Nucleus accumbens (tissue), 56 donors: ENCODE results near the gene TIRAP.

ENCODE experiments used
- DNase-seq, 56 donors: peaks; one replicate each; lab custom pipeline; 2025; lab: John Stamatoyannopoulos, UW

The TIRAP gene

DNA sequence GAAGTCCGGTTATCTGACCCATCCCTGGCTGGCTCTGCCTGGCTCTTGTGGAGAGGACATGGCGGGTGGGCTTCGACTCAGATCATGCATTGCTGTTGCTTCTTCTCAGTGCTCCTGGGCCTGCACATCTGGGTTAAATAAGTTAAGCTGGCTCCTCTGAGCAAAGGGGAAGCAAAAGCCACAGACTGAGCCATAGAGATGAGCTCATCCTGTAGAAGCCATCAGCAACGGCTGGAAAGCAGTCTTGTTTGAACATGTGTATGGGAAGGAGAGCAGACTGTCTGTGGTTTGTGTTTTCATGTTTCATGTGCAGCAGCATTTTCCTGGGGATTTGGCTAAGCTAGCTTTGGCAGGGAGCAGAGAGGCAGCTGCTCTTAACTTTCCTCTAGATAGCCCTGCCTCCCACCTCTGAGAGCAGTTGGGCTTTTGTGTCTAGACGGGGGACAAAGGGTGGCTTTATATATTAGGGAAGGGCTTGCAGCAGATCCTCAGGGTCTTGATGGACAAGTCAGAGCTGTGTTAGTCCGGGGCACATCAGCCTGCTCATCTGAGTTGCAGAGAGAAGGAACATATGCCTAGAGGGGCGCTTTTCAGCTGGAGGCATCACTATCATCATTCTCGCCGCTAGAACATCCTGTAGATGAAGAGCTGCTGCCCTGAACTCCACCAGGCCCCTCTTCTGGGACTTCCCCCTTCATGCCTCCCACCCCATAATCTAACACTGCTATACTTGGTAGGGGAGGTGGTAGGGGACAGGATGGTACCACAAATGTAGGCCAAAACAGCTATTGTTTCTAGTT, 35.9 kb downstream of the TIRAP start:
- peak in 3 of 56 donors; percentile 17 to 29 (median 28) for DNase-seq

DNA sequence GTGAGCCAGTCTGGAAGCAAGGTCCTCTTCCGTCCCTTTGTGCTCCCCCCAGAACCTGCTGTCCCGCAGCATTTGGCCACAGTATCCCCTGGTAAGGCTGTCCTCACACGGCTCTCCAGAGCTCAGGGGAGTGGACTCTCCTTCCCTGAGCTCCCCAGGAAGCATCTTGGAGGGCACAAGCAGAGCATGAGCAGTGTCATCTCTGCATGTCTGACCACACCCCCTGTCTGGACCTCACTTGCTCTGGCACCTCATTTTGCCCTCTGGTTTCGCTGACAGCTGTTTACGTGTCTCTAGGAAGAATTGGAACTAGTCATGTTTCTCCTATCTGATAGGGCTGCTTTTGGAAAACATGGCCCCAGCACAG, 36.5 kb downstream of the TIRAP start:
- DNase-seq = no peak

DNA sequence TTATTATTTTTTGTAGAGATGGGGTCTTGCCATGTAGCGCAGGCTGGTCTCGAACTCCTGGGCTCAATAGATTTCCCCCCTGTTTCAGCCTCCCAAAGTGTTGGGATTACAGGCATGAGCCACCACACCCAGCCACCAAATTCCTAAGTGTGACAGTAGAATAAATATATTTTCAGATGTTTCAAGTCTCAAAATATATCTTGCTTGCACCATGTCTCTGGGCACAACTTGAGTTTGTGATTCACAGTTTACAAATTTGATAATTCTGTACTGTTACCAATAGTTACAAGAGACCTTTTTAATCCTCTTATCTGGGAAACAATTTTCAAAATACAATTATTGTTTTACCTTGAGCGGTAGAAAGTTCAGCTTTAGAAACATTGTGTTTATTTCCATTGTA, 40.1 kb downstream of the TIRAP start:
- DNase-seq = no peak

DNA sequence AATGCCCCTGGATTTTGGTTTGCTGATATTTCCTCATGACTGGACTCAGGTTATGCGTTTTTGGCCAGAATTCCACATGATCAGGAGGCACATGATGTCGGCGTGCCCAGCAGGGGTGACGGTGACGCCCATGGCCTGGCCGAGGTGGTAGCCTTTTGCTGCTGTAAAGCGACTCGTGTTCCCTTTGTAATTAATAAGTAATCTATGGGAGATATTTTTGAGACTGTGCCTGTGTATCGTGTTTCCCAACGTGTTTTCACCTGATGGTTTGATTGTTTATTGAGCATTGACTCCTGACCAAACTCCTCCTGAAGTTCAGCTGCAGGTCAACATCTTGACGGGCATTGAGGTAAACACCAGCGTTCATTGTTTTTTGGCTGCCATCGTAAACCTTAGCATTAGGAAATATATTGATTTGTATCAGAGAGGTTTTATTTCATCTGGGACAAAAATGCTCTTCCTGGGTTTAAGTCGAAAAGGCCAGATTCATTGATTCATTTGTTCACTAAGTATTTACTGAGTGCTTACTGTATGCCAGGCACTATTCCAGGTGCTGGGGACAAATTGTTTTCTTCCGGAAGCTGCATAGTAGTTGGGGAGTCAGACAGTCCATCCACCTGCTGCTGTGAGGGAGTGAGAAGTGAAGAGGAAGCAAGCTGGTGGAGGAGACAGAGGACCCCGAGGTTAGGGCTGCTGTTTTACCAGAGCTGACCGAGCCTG, 44.5 kb downstream of the TIRAP start:
- DNase-seq = no peak

DNA sequence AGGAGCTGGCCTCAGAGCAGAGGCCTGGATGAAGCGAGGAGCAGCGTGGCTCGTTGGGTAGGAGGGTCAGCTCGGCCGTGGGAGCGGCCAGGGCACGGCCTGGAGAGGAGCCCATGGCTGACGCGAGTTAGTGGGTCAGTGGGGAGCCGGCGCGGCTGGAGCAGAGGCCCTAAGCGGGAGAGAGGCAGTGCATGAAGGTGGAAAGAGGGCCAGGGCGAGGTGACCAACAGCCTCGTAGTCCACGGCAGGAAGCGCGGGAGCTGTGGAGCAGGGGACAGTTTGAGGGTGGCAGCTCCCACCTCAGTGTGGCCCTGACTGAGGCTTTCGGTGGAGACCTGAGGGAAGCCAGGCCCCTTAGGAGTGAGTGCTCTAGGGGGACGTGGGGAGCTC, 45.1 kb downstream of the TIRAP start:
- no peak for DNase-seq

DNA sequence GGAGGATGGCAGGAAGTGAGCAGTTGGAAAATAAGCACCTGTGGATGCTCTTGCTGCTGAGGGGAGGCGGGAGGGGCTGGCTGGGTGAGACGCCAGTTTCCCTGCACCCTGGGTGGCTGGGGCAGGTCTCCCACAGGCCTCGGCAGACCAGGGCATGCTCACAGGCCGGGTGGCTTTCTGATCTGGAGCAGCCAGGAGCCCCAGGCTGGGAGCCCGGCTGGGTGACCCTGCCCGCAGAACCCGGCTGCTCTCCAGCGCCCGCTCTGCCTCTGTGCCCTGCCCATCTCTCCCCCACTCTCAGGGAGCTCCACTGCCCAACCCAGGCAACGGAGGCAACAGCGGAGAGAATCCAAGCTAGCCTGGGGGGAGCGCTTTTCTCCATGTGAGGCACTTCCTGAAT, 45.6 kb downstream of the TIRAP start:
- DNase-seq = no peak

DNA sequence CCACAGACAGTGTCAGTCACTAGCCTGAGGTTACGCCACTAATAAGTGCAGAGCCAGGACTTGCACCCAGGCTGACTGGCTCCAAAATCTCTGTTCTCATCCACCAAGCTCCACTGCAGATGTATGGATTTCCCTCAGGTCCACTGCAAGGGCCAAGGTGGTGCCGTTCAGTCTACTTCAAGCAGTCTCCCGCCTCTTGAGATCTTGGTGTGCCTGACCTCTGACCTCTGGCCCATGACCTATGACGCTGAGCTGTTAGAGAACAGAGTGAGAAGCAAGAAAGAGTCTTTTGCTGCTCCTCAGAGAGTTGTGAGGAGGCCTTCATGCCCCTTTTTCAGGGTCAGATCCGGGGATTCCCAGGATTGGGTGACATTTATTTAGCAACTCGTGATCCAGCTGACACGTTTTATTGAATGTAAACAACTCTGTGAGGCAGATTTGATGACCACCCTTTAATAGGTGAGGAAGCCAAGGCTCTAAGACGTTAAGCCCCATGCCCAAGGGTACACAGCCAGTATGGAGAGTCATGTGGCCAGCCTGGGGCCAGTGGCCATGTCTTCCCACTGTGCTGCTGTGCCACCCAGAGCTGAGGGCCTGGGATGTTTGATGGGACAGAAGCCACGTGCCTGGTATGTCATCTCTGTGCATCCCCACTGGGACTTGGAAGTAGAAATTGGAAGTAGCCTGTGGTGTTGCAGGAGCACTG, 46.2 kb downstream of the TIRAP start:
- no peak for DNase-seq

DNA sequence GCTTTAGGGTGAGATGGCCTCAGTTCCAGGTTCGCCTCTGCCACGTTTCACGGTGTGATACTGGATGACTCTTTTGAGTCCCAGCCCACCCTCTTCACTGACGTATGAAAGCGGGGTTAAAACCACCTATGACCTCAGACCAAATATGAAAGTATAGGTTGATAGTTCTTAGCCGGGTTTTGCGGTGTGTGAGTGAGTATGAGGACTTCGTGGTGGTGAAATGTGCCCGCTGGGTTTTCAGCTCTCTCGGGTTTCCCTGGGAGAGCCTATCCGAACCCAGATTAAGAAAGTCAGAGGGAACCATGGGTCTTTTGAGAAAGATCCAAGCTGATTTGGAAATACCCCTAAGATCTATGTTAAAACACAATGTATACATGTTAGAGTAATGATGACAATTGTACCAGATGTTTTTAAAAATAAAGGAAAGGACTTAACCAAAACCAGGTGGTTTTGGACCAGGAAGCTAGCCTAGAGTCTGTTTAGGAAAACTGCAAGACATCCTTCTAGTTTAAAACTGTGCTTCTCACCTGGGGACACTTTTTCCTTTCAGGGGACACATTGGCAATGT, 46.8 kb downstream of the TIRAP start:
- no peak for DNase-seq

DNA sequence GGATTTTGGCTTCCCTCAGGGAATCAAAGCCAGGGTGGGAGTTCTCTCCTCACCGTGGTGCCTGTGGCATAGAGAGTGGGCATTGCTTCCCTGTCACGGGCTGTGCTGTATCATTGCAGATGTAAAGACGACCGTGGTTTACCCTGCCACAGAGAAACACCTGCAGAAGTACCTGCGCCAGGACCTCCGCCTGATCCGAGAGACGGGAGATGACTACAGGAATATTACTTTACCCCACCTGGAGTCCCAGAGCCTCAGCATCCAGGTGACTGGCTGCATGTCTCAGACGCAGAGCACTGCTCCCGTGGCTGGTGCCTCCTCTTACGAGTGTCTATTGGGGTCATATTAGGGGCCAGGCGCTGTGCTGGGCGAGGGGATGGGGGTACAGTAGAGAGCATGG, 48.4 kb downstream of the TIRAP start:
- DNase-seq = no peak

DNA sequence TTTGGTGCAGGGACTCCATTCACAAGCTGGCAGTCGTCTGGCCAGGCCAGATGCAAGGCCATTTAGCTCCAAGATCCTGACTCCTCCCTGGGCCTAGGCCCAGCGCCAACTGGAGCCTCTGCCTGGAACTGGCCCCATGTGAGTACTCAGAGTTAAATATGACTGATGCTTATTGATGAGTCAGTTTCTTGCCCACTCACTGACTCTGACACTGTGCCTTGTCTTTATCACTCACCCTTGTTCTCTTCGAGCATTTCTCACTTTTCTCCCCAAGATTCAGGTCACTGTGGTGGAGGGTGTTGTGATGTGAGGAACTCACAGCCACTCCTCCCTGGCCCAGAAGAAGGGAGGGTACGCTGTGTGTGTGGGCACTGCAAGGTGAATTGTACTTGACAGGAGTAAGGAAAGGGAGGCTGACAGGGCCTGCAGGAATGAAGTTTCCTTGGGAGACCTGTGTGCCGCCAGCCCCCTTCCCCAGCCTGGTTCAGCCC, 49.4 kb downstream of the TIRAP start:
- peak in 15 of 56 donors; percentile 10 to 83 (median 22) for DNase-seq

DNA sequence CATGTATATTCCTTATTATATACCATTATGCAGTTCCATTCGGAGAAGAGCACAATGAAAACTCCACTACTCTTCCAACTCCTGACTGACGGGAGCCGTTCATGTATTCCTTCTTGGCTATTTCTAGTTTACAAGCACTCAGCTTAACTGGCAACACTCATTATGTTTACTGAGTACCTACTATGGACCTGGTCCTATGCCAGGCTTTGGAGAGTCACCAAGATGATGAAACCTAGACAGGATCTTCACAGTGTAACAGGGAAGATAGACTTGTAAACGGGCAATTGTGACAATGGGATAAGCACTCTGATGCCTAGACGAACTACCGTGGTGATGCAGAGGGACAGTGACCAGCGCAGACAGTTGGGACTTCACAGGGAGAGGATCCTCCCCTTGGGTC, 50.2 kb downstream of the TIRAP start:
- no peak for DNase-seq

DNA sequence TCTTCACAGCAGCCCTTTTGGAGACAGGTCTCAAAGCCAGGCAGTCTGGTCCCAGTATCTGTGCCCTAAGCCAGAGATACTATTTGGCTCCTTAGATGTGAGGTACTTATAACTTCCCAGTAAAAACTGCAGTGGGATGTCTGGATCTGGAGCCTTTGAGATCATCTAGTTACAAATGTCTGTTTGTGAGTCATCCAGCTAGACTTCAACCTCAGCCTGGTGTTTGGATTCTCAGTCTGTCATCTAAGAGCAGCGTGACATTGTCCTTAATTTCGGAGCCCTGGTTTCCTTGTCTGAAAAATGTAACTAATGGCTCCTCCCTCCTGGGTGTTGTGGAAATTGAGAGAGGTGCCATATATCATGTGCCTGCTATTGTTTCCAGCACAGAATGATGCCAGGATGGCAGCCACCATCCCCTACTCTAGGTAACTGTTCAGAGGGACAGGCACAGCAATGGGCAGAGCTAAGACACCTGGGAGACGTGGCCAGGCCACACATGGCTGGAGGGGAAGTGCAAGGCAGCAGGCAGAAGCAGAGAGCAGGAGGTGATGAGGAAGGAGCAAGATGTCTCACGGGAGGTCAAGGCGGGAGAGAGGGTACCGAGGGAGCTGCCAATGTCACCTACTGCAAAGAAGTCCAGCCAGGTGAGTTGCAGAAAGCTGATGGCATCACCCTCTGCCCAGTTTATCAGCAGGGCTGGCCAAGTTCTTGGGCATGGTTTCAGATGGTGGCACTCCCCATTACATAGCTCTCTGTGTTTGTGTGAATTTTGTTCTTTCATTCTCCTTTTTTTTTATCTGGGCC, 52.0 kb downstream of the TIRAP start:
- no peak for DNase-seq

DNA sequence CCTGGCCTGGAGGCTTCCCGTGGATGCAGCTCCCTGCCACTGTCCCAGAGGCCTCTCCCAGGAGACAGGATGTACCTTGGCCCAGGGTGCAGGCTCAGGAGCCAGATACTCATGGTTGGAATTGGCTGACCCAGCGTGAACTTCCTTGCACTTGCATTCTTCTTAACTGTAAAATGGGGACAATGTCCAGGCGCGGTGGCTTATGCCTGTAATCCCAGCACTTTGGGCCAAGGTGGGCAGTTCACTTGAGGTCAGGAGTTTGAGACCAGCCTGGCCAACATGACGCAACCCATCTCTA, 52.5 kb downstream of the TIRAP start:
- no peak for DNase-seq

DNA sequence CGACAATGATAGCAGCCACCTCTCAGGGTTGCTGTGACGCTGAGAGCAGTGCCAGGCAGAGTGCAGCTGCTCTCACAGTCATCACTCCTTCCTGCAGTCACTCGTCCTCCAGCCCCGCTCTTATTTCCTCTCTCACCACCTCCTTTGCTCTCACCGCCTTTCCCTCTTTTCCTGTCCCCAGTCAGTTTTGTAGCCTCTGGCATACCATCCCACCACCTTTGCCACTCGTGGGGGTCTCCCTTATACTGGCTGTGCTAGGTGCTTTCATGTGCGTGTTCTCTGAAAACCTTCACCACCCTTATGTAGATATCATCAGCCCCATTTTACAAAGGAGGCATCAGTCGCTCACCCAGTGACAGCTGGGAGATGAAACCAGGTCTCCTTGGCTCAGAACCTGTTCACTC, 53.2 kb downstream of the TIRAP start:
- no peak for DNase-seq

DNA sequence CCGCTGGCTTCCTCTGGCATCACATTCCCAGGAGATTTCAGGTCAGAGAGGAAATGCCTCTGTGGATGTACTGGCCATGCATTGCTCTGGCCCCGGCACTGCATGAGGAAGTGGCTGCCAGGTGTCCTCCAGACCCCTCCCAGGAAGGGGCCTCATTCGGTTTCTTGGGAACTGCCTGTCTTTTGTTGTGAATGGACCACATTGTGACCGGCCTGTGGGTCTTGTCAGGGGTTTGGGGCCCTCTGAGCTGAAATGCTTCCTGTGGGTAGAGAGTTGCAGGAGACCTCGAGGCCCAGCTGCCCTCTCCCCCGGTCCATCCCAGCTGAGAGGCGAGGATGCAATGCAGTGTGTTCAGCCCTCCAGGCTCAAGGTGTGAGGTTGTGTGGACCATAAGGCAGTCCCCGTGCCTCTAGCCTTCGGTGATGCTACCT, 53.8 kb downstream of the TIRAP start:
- no peak for DNase-seq

DNA sequence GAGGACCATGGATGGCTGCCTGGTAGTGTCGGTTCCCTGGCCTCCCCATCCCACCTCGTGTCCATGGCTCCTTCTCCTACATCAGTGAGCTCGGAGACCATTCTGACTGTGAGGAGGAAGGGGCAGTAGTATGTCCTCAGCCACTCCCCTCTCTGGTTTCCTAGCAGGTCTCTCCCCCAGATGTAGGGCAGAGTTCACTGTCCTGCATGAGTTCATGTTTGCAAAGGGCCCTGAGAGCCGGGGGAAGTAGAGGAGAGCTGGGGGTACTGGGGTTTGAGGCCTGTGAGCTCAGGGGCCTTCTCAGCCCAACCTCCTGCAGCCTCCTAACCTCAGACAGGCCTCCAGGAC, 54.2 kb downstream of the TIRAP start:
- no peak for DNase-seq

DNA sequence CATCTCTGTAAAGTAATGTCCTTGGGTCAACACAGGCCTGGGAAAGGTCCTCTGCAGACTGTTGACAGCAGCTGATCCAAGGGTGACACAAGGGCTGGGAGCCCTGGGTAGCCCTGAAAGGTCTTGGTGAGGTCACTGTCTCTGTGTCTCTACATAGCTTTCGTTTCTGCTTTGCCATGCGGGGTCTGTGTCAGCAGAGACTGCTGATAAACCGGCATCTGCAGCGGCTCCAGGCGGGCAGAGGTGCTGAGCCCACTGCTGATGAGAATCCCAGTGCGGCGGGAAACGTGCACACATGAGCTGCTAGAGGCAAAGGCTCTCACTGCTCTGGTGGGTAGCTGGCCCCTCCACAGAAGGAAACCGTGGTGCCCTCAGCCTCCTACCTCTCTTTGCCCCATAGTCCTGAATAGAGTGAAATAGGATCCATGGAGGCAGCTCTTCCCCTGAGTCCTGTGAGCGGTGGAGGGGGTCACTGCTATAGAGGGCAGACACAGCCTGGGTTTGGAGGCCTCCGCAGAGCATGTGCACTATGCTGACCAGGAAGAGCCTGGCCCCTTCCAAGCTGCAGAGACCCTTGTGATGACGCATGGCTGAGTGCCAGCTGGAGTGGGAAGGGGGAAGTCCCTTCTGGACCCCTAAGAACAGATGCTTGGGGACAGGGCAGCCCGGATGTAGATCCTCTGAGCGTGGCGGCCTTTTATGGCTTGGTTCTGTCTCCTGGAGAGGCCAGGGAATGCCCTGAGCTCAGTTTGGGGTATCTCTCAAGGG, 54.8 kb downstream of the TIRAP start:
- DNase-seq = no peak

DNA sequence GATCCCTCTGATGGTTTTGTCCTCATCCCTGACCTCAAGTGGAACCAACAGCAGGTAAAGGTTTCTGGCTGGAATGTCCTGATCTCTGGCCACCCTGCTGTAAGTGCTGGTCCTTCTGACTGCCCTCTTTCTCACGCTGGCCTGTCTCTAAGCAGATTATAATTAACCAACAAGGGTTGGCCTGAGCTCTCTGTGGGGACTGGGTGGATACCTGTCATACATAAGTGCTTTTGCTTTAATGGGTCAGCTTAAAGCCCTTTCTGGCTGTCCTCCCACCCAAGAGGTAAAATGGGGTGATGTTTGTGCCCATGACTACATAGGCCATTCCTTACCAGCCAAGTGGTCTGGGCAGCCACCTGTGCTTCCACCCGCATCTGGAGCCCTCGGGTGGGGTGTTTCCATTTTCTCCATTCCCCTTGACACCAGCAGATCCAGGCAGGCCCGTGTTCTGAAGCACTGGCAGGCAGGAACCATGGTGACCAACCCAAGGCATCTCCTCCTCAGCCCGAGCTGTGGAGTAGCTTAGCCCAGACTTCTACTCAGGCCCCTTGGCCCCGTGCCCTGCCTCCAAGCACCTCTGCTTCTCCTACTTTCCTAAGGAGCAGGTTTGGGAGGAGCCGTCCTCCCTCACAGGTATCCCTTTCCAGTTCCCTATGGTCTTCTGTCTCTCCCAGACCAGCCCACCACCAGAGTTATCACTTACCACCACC, 55.6 kb downstream of the TIRAP start:
- no peak for DNase-seq
